HG03460 (cell line): Measurements from ENCODE around the gene UBE4B.
"Not testable (repeated sequence)": the region's sequence is repeated elsewhere in the genome, so short reads cannot be mapped to it uniquely, and the experiment has no call there.

Experiments
- ATAC-seq: cut with Tn5 transposase; IDR thresholded peaks from one replicate; pipeline ENCODE4 v1.9.1; 2021; ENCODE audit not compliant: unreplicated experiment

UBE4B gene

DNA sequence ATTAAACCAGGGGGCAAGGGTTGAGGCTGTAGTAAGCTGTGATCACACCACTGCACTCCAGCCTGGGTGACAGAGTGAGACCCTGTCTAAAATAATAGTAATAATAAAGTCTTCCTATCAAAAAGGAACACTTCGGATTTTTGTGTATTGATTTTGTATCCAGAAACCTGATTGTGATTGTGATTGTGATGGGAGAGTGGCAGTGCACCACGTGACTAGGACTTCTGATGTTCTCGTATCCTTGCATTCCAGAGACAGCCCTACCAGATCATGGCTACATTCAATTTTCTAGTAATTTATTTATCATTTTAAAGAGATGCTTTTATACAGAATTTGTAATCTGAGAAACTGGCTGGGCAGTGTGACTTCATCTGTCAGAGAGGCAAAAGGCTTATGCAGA lies 175.1 kb downstream of the UBE4B start:
- ATAC-seq, result no peak

DNA sequence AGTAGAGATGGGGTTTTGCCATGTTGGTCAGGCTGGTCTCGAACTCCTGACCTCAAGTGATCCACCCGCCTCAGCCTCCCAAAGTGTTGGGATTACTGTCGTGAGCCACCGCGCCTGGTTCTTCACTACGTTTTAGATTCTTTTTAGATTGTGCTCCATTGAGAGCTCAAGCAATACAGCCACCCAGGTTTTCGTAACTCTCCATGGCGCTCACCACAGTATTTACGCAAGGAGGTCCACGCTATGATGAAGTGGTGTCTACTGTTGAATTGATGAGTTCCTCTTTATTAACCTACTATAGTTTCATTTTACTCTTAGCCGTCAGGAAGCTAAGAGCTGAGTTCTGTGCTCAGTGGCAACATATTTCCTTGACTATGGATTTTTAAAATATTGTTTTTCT lies 175.8 kb downstream of the UBE4B start:
- no peak for ATAC-seq

DNA sequence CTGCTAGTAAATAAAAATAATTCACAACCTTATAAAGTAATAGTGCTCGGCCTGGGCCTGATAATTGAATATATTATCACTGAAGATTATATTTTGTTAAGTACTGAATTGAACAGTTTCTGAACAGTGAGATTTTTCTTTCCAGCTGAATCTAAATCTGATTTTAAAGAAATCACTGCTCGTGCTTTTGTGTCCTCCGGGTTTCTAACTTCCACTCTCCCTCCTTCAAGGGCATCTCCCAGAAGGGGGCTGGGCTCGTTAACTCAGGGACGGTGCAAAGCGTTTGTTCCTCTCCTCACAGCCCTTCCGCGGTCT lies 176.8 kb downstream of the UBE4B start:
- no peak for ATAC-seq

DNA sequence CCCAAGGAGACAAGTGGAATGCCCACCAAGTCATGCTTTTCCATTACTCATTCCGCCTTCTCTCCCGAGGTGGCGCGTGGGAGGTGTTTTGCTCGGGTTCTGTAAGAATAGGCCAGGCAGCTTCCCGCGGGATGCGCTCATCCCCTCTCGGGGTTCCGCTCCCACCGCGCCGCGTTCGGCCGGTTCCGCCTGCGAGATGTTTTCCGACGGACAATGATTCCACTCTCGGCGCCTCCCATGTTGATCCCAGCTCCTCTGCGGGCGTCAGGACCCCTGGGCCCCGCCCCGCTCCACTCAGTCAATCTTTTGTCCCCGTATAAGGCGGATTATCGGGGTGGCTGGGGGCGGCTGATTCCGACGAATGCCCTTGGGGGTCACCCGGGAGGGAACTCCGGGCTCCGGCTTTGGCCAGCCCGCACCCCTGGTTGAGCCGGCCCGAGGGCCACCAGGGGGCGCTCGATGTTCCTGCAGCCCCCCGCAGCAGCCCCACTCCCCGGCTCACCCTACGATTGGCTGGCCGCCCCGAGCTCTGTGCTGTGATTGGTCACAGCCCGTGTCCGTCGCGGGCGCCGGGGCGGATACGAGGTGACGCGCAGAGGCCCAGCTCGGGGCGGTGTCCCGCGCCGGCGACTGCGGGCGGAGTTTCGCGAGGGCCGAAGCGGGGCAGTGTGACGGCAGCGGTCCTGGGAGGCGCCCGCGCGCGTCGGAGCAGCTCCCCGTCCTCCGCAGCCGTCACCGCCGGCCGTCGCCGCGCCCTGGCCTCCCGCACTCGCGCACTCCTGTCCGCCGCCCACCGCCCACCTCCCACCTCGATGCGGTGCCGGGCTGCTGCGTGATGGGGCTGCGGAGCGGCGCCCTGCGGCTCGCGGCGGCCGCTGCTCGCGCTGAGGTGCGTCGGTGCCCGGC lies 177.4 kb downstream of the UBE4B start, which contains the start of gene KIF1B:
Gene KIF1B (plus strand): TSS at position 666 of the 906 bp plus-strand sequence. CDS start 21,759 bp downstream, outside the sequence.
- peak; percentile 98 for ATAC-seq

DNA sequence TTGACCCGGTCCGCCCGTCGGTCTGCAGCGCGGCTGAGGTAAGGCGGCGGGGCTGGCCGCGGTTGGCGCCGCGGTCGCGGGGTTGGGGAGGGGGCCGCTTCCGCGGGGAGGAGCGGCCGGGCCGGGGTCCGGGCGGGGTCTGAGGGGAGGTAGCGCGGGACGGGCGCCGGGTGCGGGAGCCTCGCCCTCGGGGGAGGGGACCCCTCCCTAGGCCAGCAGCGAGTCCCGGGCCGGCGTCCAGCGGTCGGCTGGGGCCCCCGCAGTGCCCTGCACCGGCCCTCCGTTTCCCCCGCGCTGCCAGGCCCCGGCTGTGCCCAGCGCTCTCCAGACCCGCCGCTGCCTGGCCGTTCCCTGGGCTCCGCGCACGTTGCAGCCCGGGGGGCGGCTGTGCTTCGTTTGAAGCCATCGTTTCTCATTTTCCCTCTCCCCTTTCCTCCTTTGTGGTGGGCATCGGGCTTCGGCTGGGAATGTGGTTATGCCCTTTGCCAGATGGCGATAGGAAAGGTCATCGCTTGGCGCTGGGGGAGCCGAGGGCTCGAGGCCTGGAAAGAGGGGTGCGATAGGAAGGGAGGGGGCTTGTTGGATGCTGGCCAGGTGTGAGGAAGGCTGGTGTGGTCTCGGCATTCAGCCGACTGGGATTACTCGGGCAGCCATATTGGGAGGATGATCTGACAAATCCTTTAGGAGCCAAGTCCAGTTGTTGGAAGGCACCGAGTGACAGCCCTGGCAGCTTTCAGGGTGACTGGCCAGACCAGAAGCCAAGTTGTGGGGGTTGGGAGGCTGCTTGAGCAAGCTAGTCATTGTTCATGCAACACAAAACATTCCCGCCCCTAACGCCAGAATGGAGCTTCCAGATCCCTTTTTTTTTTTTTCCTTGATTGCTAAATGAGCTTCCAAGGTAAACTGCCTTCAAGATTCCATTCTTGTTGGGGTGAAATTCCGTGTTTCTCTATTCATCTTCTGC lies 178.4 kb downstream of the UBE4B start:
- ATAC-seq, result peak; percentile 8

DNA sequence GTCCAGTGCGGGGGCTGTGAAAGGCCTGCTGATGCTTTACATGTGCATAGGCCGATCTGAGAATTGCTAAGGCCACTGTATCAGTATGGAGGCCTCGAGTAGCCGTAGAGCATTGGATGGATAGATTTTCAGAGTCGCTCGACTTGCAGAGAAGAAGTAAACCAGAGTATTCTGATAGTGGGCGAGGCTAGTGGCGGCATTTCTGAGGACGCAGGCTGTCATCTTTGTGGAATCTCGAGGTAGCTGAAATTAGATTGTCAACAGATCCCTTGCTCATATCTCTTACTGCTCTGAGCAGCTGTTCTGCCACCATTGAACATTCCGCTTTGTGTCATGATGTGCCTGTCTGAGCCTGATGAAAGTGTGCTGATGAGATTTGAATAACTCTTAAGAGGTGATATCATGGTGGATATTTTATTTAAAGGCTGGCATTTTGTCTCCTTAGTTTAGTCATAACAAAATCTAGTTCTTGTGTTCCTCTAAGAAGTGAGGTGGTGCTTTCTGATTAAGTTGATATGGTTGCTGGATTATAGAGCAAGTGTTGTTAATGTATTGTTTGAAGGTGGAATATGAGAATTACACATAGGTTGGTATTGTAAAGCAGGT lies 179.2 kb downstream of the UBE4B start:
- no peak for ATAC-seq

DNA sequence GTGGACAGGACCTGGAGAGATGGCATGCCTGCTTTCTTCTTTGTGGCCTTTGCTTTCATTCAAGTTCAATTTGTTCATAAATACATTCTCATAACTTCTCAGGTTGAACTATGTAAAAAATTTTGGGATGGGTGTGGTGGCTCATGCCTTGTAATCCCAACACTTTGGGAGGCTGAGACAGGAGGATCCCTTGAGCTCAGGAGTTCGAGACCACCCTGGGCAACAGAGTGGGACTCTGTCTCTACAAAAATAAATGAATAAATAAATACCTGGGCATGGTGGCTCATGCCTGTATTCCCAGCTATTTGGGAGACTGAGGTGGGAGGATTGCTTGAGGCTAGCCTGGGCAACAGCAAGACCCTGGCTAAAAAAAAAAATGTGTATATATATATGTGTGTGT lies 179.7 kb downstream of the UBE4B start:
- no peak for ATAC-seq

DNA sequence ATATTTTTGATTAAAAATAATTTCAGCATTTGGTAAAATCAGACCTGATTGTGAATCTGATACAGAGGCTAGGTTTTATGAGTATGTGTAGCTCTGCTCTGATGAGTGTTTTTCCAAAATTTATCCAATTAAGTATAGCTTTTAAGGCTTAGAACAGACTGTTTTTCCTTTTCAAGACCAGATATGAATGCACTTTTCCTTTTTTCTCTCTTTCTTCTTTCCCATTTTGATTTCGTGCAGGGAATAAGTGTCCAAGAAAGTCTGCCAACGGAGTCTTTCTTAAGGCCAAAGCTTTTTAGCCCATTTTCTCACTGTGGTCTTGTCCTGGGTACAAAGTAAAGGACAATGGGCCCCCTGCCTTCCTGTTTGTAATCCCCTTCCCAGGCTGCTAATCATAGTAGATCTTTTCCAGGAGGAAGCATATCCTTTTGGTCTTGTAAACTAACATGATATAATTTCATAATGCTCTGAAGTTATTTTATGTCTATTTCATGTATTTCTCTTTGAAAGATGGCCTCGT lies 180.5 kb downstream of the UBE4B start:
- no peak for ATAC-seq

DNA sequence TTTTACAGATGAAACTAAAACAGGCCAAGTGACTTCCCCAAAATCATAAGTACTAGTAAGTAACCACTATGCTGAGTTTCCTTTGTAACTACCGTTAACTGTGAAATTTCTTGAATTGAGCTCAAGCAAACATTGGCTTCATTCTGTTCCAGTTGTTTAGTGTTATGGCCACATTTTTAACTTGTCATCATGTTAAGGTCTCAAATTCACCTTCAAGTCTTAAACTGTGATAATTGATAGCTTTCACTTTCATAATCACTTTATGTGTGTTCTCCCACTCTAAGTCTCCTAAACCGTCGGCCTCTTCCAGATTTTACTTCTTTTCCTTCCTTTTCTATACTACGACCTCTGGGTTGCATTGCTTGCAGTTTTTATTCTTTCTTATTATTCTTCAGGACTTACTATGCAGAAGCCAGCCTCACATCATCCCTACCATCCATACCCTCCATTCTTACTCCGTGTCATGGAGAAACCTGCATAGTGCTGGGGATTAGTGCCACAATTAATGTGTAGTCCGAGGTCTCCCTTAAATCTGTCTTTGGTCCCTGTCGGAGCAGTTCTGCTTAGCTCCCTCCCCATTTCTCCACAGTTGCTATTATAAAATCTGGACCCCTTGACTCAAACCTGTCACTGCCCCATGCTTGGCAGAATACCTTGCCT lies 183.5 kb downstream of the UBE4B start:
- no peak for ATAC-seq

DNA sequence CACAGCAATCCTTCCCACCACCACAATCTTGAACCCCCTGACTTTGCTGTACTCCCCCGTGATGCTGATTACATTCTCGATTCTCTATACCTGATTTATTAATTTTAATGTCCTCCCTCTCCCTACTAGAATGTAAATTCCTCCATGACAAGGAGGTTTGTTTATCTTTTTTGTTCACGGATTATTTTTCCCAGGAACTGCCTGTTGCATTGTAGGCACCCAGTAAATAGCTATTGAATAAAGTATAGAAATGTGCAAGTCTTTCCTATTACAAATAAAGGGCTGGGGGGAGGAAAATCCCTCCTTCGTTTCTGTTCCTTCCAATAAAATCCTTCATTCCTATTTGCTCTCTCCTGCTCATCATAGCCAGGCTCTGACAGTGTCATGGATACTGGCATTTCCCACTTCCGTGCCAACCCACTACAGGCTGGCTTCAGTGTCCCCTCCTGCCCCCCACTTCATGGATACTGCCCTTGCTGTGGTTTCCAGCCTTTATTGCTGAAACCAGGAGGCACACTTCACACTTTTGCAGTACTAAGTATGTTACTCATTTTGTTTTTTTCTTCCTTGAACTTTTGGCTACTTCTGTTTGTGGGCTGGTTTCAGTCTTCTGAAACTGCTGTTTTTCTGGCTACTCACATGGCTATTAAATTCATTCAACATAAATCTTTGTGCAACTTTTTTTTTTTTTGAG lies 185.1 kb downstream of the UBE4B start:
- no peak for ATAC-seq

DNA sequence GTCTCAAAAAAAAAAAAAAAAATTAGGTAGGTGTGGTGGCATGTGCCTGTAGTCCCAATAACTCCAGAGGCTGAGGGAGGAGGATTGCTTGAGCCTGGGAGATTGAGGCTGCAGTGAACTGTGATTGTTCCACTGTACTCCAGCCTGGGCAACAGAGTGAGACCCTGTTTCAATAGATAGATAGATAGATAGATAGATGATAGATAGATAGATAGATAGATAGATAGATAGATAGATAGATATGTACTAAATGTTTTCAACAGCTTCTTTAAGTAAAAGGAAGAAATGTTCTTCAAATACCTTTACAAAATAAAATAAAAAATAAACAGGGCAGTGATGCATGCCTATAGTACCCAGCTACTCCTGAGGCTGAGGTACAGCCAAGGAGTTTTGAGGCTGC lies 187.4 kb downstream of the UBE4B start:
- ATAC-seq, result no peak

DNA sequence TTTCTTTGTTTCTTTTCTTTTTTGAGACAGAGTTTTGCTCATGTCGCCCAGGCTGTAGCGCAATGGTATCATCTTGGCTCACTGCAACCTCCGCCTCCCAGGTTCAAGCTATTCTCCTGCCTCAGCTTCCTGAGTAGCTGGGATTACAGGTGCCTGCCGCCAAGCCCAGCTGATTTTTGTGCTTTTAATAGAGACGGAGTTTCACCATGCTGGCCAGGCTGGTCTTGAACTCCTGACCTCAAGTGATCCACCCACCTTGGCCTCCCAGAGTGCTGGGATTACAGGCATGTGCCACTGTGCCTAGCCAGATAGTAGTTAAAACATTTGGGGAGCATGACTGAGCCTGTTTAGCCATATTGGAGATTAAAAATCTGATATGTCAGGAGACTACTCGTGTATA lies 187.9 kb downstream of the UBE4B start:
- not testable (repeated sequence) for ATAC-seq

DNA sequence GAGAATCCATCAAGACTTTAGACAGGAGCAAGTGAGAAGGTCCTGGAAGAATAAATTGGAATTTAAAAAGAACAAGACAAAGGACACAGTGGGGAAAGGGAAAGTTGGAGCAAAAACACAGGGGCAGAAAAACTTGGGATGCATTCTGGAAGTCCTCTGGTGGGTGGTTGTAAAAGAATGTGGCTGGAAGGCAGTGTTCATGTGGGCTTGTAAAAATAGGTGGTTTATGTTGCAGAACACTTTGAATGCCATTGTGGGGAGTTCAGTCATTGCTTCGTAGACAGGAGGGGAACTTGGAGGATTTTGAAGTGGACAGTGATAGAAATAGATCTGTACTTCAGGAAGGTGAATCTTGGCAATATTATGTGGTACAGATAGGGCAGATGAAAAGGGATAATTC lies 192.8 kb downstream of the UBE4B start:
- no peak for ATAC-seq

DNA sequence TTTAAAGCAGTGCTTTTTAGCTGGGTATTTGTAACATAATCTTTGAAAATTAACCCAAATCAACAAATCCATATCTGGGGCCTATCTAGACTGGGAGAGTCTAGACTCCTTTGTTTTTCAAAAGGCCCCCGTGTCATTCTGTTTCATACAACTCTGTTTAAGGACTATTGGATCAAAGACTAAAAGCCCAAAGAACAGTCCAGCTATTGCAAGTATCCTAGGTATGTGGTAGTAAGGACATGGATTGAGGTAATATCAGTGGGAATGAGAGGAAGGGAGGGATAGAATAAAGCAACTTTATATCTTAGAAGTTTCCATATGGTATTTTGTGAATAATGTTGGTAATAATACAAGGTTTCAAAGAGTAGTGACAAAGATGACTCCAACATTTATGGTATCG lies 195.8 kb downstream of the UBE4B start:
- no peak for ATAC-seq

DNA sequence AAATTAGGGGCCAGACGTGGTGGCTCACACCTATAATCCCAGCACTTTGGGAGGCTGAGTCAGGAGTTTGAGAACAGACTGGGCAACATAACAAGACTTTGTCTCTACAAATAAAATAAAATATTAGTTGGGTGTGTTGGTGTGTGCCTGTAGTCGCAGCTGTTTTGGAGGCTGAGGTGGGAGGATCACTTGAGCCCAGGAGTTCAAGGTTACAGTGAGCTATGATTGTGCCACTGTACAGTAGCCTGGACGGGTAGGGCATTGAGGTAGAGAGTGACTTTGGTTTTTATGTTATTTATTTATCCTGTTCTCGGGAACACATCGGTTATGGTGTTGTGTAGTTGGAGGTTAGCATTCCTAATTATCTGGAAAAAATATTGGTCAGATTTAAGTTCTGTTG lies 197.1 kb downstream of the UBE4B start:
- ATAC-seq, result no peak
